ENCODE data around the gene ARHGEF39. TPM values are rescaled to one million over a fixed set of nuclear protein-coding genes. Genes with fewer than 3 reads are reported as not detected.
A peak's percentile ranks its signal among the peaks of the same experiment; 100 is the strongest.

ARHGEF39 gene
- total RNA-seq, 3 donors from 2014 or later, result 0.59 to 1.6 (median 0.80) TPM

GRCh38 chr9:35705836-35706430 is 40.9 kb upstream of the ARHGEF39 start:
- Histone ChIP-seq H3K4me3 (no peak overlapping the region), H3K4me1 (no peaks in the 10 kb centered on the region), H3K27ac (no peak overlapping the region), H3K27me3 (no peaks in the 10 kb centered on the region), H3K9me3 (no peaks in the 10 kb centered on the region), H3K36me3 (peaks cover 33% of the 10 kb centered on the region)
- no peak for DNase-seq (ENCODE audit: low spot score in 2 of 2)
- no peak for TF ChIP-seq POLR2A (IDR thresholded peaks at IDR 0.05)
- TF ChIP-seq, protein P1, sequence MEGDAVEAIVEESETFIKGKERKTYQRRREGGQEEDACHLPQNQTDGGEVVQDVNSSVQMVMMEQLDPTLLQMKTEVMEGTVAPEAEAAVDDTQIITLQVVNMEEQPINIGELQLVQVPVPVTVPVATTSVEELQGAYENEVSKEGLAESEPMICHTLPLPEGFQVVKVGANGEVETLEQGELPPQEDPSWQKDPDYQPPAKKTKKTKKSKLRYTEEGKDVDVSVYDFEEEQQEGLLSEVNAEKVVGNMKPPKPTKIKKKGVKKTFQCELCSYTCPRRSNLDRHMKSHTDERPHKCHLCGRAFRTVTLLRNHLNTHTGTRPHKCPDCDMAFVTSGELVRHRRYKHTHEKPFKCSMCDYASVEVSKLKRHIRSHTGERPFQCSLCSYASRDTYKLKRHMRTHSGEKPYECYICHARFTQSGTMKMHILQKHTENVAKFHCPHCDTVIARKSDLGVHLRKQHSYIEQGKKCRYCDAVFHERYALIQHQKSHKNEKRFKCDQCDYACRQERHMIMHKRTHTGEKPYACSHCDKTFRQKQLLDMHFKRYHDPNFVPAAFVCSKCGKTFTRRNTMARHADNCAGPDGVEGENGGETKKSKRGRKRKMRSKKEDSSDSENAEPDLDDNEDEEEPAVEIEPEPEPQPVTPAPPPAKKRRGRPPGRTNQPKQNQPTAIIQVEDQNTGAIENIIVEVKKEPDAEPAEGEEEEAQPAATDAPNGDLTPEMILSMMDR (IDR thresholded peaks at IDR 0.05), result no peak
- TF ChIP-seq POLR2AphosphoS5 (IDR thresholded peaks at IDR 0.05), result no peak
- intact Hi-C loops (cut with DNase I; ENCODE audit: low total_unique reads), result no loop called here

GRCh38 chr9:35705372-35705771 is 40.4 kb upstream of the ARHGEF39 start:
- TF ChIP-seq, protein P1 (IDR thresholded peaks at IDR 0.05), result no peak
- TF ChIP-seq POLR2A (IDR thresholded peaks at IDR 0.05) (no peak), POLR2AphosphoS5 (IDR thresholded peaks at IDR 0.05) (no peak)
- H3K4me1 ChIP-seq, result no peaks in the 10 kb centered on the region
- H3K36me3 ChIP-seq, result peaks cover 29% of the 10 kb centered on the region
- H3K27me3 ChIP-seq, result no peaks in the 10 kb centered on the region
- H3K27ac ChIP-seq, result no peak overlapping the region
- no peak overlapping the region for H3K4me3 ChIP-seq
- DNase-seq (ENCODE audit: low spot score in 2 of 2), result no peak
- H3K9me3 ChIP-seq, result no peaks in the 10 kb centered on the region
- intact Hi-C loops (cut with DNase I; ENCODE audit: low total_unique reads), result no loop called here

- intact Hi-C loops (cut with DNase I; ENCODE audit: low total_unique reads), result no loop called here
- no peak for DNase-seq (ENCODE audit: low spot score in 2 of 2)
- H3K4me1 ChIP-seq, result no peaks in the 10 kb centered on the region
These were observed 39.1 kb upstream of the ARHGEF39 start for GRCh38 chr9:35703906-35704672.

DNA sequence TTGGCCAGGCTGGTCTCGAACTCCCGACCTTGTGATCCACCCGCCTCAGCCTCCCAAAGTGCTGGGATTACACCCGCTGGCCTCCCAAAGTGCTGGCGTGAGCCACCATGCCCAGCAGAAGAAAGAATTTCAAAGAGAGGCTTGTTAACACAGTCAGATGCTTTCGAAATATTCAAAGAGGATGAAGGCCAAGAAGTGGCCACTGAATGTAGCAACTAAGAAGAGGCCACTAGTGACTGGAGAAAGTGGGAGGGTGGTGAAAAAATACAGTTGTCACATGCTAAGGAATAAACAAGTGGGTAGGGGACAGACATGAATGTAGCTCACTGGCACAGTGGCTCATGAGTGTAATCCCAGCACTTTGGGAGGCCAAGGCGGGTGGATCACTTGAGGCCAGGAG is 37.7 kb upstream of the ARHGEF39 start:
- intact Hi-C loops (cut with DNase I; ENCODE audit: low total_unique reads), result no loop called here
- Histone ChIP-seq H3K4me3 (no peak overlapping the region), H3K9me3 (no peaks in the 10 kb centered on the region), H3K27ac (no peak overlapping the region), H3K4me1 (no peaks in the 10 kb centered on the region), H3K36me3 (peaks cover 39% of the 10 kb centered on the region), H3K27me3 (no peaks in the 10 kb centered on the region)
- DNase-seq (ENCODE audit: low spot score in 2 of 2), result no peak
- TF ChIP-seq POLR2AphosphoS5 (IDR thresholded peaks at IDR 0.05) (no peak), POLR2A (IDR thresholded peaks at IDR 0.05) (no peak)
- TF ChIP-seq, protein P1 (IDR thresholded peaks at IDR 0.05), result no peak

More at GRCh38 chr9:35703906-35704672, 39.1 kb upstream of the ARHGEF39 start:
- H3K9me3 ChIP-seq, result no peaks in the 10 kb centered on the region
- H3K27ac ChIP-seq, result peak overlapping the region in 1 of 2 donors; percentile 7
- H3K4me3 ChIP-seq, result no peak overlapping the region
- peaks cover 26% of the 10 kb centered on the region for H3K36me3 ChIP-seq
- TF ChIP-seq, protein P1 (IDR thresholded peaks at IDR 0.05), result no peak
- TF ChIP-seq POLR2AphosphoS5 (IDR thresholded peaks at IDR 0.05), result peak in 1 of 3 donors; percentile 7
- no peaks in the 10 kb centered on the region for H3K27me3 ChIP-seq

DNA sequence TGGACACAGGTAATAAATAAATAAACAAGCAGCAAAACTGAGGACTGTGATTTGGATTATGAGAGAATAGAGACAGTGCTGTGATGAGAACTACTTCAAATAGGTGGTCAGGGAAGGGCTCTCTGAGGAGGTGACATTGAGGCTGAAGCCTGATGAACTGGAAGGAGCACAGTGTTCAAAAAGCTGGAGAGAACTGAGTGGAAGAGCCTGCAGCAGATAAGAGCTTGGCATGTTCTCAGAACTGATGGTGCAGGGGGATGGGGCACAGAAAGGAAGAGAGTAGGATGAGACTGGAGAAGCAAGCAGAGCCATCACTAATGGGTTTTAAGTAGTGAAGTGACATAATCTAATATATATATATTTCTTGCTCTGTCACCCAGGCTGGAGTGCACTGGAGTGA is 35.9 kb upstream of the ARHGEF39 start:
- no peak for DNase-seq (ENCODE audit: low spot score in 2 of 2)
- H3K27ac ChIP-seq, result no peak overlapping the region
- H3K27me3 ChIP-seq, result no peaks in the 10 kb centered on the region
- H3K4me3 ChIP-seq, result no peak overlapping the region
- H3K4me1 ChIP-seq, result no peaks in the 10 kb centered on the region
- TF ChIP-seq POLR2A (IDR thresholded peaks at IDR 0.05), result no peak
- TF ChIP-seq POLR2AphosphoS5 (IDR thresholded peaks at IDR 0.05), result no peak
- TF ChIP-seq, protein P1 (IDR thresholded peaks at IDR 0.05), result no peak
- peaks cover 33% of the 10 kb centered on the region for H3K36me3 ChIP-seq
- intact Hi-C loops (cut with DNase I; ENCODE audit: low total_unique reads), result no loop called here
- H3K9me3 ChIP-seq, result no peaks in the 10 kb centered on the region

All from breast epithelium (tissue), 4 donors.